GM12878 (cell line): Measurements from ENCODE around the gene ZCCHC4. TPM values are rescaled to one million over a fixed set of nuclear protein-coding genes. Genes with fewer than 3 reads are reported as not detected.

Experiments
- BACH1 ChIP-seq: fragments of 450-650 bp; IDR thresholded peaks from 2 replicates; pipeline ENCODE4 v1.6.1; 2017; ENCODE audit warnings: mild to moderate bottlenecking, borderline replicate concordance
- CREB1 ChIP-seq: IDR thresholded peaks from 2 replicates; pipeline ENCODE4 v1.6.1; 2012; ENCODE audit warnings: low read depth, mild to moderate bottlenecking, inconsistent platforms
- CUX1 ChIP-seq: IDR thresholded peaks from 2 replicates; pipeline ENCODE4 v1.6.1; 2012; ENCODE audit warnings: improper control_type of control experiment, low read depth, low read length; ENCODE audit not compliant: insufficient replicate concordance
- EZH2 ChIP-seq: IDR thresholded peaks from 2 replicates; pipeline ENCODE4 v1.6.1; 2012; ENCODE audit warnings: low read depth, mild to moderate bottlenecking, control low read depth, inconsistent platforms, low read length, borderline replicate concordance; ENCODE audit not compliant: control insufficient read depth
- NR2C2 ChIP-seq: IDR thresholded peaks from 2 replicates; pipeline ENCODE4 v1.6.1; 2011; ENCODE audit warnings: borderline replicate concordance, low read depth; ENCODE audit not compliant: control insufficient read depth, insufficient read length
- POLR2AphosphoS5 ChIP-seq: IDR thresholded peaks from 2 replicates; pipeline ENCODE4 v1.6.1; 2011; ENCODE audit warnings: mild to moderate bottlenecking, low read length, inconsistent platforms
- TBL1XR1 ChIP-seq: IDR thresholded peaks from 2 replicates; pipeline ENCODE4 v1.6.1; 2012; ENCODE audit warnings: low read depth, low read length, improper control_type of control experiment
- ZBTB33 ChIP-seq: fragments of 450-650 bp; IDR thresholded peaks from 2 replicates; pipeline ENCODE4 v1.6.1; 2017; ENCODE audit warnings: mild to moderate bottlenecking
- ZSCAN29 ChIP-seq: fragments of 450-650 bp; IDR thresholded peaks from 2 replicates; pipeline ENCODE4 v1.6.1; 2017; ENCODE audit warnings: mild to moderate bottlenecking, moderate library complexity
- polyA plus RNA-seq, 11 experiments: library from polyadenylated mRNA; depleted of rRNA in 4 of 11; unstranded in 6 of 11; stranded (reverse) in 5 of 11; fragments of >200 nt; fragmentation: Nextera tagmentation in 4 of 11; fragmentation: Illumina TruSeq in 1 of 11; extraction: Ambion mirVana in 4 of 11; extraction: Trizol in 1 of 11; gene quantifications; 1 replicate in 1 of 11; 2 replicates in 10 of 11; pipeline versions ENCODE4 v1.2.1 to v1.2.3, GENCODE V29; 2011 to 2016; ENCODE audit warnings: inconsistent platforms in 2 of 11, missing spikeins in 2 of 11, low read depth in 1 of 11
- total RNA-seq, 4 experiments: library from RNA; depleted of rRNA in 3 of 4; stranded (reverse); fragments of >200 nt in 3 of 4; fragmentation: Illumina TruSeq in 1 of 4; extraction: Trizol in 1 of 4; gene quantifications; 2 replicates each; pipeline versions ENCODE4 v1.2.1 to v1.2.3, GENCODE V29; 2013 to 2021
- TF ChIP-seq, protein P1 (sequence below): fragments of 450-650 bp; formaldehyde crosslinking; IDR thresholded peaks from 2 replicates; pipeline ENCODE4 v1.5.0; 2022; ENCODE audit warnings: mild to moderate bottlenecking, missing genetic modification characterization

ZCCHC4 gene
- total and polyA plus RNA-seq, 10 of the 15 experiments (the other 5 are each of a cell fraction or from before 2014, with no cell fraction given): 3.2 to 17.7 (median 12.7) TPM

- TF ChIP-seq ZSCAN29 (no peak), TBL1XR1 (no peak), EZH2 (no peak), BACH1 (peak; percentile 91), CUX1 (no peak), POLR2AphosphoS5 (peak; percentile 88), CREB1 (peak; percentile 33; the same call in 1 of the 2 replicates), NR2C2 (no peak), ZBTB33 (no peak)
- TF ChIP-seq, protein P1, sequence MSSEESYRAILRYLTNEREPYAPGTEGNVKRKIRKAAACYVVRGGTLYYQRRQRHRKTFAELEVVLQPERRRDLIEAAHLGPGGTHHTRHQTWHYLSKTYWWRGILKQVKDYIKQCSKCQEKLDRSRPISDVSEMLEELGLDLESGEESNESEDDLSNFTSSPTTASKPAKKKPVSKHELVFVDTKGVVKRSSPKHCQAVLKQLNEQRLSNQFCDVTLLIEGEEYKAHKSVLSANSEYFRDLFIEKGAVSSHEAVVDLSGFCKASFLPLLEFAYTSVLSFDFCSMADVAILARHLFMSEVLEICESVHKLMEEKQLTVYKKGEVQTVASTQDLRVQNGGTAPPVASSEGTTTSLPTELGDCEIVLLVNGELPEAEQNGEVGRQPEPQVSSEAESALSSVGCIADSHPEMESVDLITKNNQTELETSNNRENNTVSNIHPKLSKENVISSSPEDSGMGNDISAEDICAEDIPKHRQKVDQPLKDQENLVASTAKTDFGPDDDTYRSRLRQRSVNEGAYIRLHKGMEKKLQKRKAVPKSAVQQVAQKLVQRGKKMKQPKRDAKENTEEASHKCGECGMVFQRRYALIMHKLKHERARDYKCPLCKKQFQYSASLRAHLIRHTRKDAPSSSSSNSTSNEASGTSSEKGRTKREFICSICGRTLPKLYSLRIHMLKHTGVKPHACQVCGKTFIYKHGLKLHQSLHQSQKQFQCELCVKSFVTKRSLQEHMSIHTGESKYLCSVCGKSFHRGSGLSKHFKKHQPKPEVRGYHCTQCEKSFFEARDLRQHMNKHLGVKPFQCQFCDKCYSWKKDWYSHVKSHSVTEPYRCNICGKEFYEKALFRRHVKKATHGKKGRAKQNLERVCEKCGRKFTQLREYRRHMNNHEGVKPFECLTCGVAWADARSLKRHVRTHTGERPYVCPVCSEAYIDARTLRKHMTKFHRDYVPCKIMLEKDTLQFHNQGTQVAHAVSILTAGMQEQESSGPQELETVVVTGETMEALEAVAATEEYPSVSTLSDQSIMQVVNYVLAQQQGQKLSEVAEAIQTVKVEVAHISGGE (CRISPR knock-in tag): no peak
These were observed 64.4 kb downstream of the ZCCHC4 start, which contains the start of gene ANAPC4 (continued) for GRCh38 chr4:25376754-25377571.
